ENCODE data around the gene CDHR4. TPM values are rescaled to one million over a fixed set of nuclear protein-coding genes. Genes with fewer than 3 reads are reported as not detected.
"Not testable (repeated sequence)": the region's sequence is repeated elsewhere in the genome, so short reads cannot be mapped to it uniquely, and the experiment has no call there.

The CDHR4 gene
- total RNA-seq, 2 donors from 2014 or later = not detected

GRCh38 chr3:49787182-49787464 lies 12.6 kb downstream of the CDHR4 start:
- Histone ChIP-seq H3K9ac (ENCODE audit: extremely low read depth, low read length, poor library complexity, severe bottlenecking) (peak overlapping the region; percentile 69), H3K36me3 (ENCODE audit: control insufficient read depth, insufficient read depth, low read length) (peaks cover 15% of the 10 kb centered on the region), H3K27me3 (ENCODE audit: control insufficient read depth, insufficient read depth, low read length, poor library complexity, severe bottlenecking) (no peaks in the 10 kb centered on the region), H3K27ac (ENCODE audit: low read depth, low read length) (peak overlapping the region; percentile 70), H3K9me3 (ENCODE audit: control insufficient read depth, low read length) (no peaks in the 10 kb centered on the region), H3K4me1 (ENCODE audit: control insufficient read depth, insufficient read depth, low read length) (no peaks in the 10 kb centered on the region), H3K4me3 (ENCODE audit: low read length) (peak overlapping the region; percentile 91)
- Mint-ChIP-seq H3K27me3 (ENCODE audit: insufficient read depth) (peaks cover 5% of the 10 kb centered on the region), H3K4me1 (peaks cover 4% of the 10 kb centered on the region), H3K9me3 (no peaks in the 10 kb centered on the region), H3K4me3 (peak overlapping the region; percentile 81), H3K36me3 (ENCODE audit: low read depth) (peaks cover 14% of the 10 kb centered on the region), H3K27ac (peak overlapping the region; percentile 94)
- DNase-seq = no peak
- 93 to 100% methylated on average over 2 to 3 of the region's 3 CpGs for whole genome bisulfite sequencing, 2 experiments (ENCODE audit: insufficient coverage in 1 of 2, insufficient read length in 1 of 2)
- TF ChIP-seq, protein P1, sequence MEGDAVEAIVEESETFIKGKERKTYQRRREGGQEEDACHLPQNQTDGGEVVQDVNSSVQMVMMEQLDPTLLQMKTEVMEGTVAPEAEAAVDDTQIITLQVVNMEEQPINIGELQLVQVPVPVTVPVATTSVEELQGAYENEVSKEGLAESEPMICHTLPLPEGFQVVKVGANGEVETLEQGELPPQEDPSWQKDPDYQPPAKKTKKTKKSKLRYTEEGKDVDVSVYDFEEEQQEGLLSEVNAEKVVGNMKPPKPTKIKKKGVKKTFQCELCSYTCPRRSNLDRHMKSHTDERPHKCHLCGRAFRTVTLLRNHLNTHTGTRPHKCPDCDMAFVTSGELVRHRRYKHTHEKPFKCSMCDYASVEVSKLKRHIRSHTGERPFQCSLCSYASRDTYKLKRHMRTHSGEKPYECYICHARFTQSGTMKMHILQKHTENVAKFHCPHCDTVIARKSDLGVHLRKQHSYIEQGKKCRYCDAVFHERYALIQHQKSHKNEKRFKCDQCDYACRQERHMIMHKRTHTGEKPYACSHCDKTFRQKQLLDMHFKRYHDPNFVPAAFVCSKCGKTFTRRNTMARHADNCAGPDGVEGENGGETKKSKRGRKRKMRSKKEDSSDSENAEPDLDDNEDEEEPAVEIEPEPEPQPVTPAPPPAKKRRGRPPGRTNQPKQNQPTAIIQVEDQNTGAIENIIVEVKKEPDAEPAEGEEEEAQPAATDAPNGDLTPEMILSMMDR (conservative IDR thresholded peaks at IDR 0.05) = no peak

GRCh38 chr3:49786357-49787181 lies 13.1 kb downstream of the CDHR4 start, which contains the start of gene IP6K1:
Gene IP6K1, minus strand, starts transcription at chr3:49786542. Its CDS starts 38,502 bp downstream, at chr3:49748040.
- Mint-ChIP-seq H3K36me3 (ENCODE audit: low read depth) (peaks cover 15% of the 10 kb centered on the region), H3K4me3 (peak within 1 kb of the TSS; percentile 81), H3K9me3 (no peaks in the 10 kb centered on the region), H3K27me3 (ENCODE audit: insufficient read depth) (peaks cover 5% of the 10 kb centered on the region), H3K4me1 (peaks cover 4% of the 10 kb centered on the region), H3K27ac (peak within 1 kb of the TSS; percentile 94)
- peak within 1 kb of the TSS; percentile 82 for H3K27ac ChIP-seq (ENCODE audit: low read depth, low read length)
- peak within 1 kb of the TSS; percentile 91 for H3K4me3 ChIP-seq (ENCODE audit: low read length)
- TF ChIP-seq, protein P1 (conservative IDR thresholded peaks at IDR 0.05) = no peak
- WGBS, 2 experiments (ENCODE audit: insufficient coverage in 1 of 2, insufficient read length in 1 of 2) = 7 to 9% methylated on average over 43 to 55 of the region's 55 CpGs
- H3K27me3 ChIP-seq (ENCODE audit: control insufficient read depth, insufficient read depth, low read length, poor library complexity, severe bottlenecking) = no peaks in the 10 kb centered on the region
- peak; percentile 100 for DNase-seq
- H3K9me3 ChIP-seq (ENCODE audit: control insufficient read depth, low read length) = no peaks in the 10 kb centered on the region
- no peaks in the 10 kb centered on the region for H3K4me1 ChIP-seq (ENCODE audit: control insufficient read depth, insufficient read depth, low read length)
- H3K36me3 ChIP-seq (ENCODE audit: control insufficient read depth, insufficient read depth, low read length) = peaks cover 17% of the 10 kb centered on the region
- H3K9ac ChIP-seq (ENCODE audit: extremely low read depth, low read length, poor library complexity, severe bottlenecking) = peak within 1 kb of the TSS; percentile 74

- Mint-ChIP-seq H3K9me3 (no peaks in the 10 kb centered on the region), H3K27ac (peak overlapping the region; percentile 87), H3K4me3 (peak overlapping the region; percentile 81), H3K4me1 (peaks cover 7% of the 10 kb centered on the region), H3K36me3 (ENCODE audit: low read depth) (peaks cover 19% of the 10 kb centered on the region), H3K27me3 (ENCODE audit: insufficient read depth) (peaks cover 5% of the 10 kb centered on the region)
- Histone ChIP-seq H3K9me3 (ENCODE audit: control insufficient read depth, low read length) (no peaks in the 10 kb centered on the region), H3K27ac (ENCODE audit: low read depth, low read length) (peak overlapping the region; percentile 82), H3K36me3 (ENCODE audit: control insufficient read depth, insufficient read depth, low read length) (peaks cover 24% of the 10 kb centered on the region), H3K4me3 (ENCODE audit: low read length) (peak overlapping the region; percentile 91), H3K4me1 (ENCODE audit: control insufficient read depth, insufficient read depth, low read length) (no peaks in the 10 kb centered on the region), H3K9ac (ENCODE audit: extremely low read depth, low read length, poor library complexity, severe bottlenecking) (peak overlapping the region; percentile 74), H3K27me3 (ENCODE audit: control insufficient read depth, insufficient read depth, low read length, poor library complexity, severe bottlenecking) (no peaks in the 10 kb centered on the region)
- 6 to 7% methylated on average over 23 to 50 of the region's 50 CpGs for WGBS, 2 experiments (ENCODE audit: insufficient coverage in 1 of 2, insufficient read length in 1 of 2)
- no peak for DNase-seq
- TF ChIP-seq, protein P1 (conservative IDR thresholded peaks at IDR 0.05) = no peak
These were observed 13.9 kb downstream of the CDHR4 start for GRCh38 chr3:49785565-49786356.

- H3K36me3 Mint-ChIP-seq (ENCODE audit: low read depth) = peaks cover 38% of the 10 kb centered on the region
- H3K9me3 ChIP-seq (ENCODE audit: control insufficient read depth, low read length); H3K27ac ChIP-seq (ENCODE audit: low read depth, low read length); H3K4me3 Mint-ChIP-seq; H3K9me3 Mint-ChIP-seq; H3K27ac Mint-ChIP-seq; H3K4me1 Mint-ChIP-seq; DNase-seq; H3K9ac ChIP-seq (ENCODE audit: extremely low read depth, low read length, poor library complexity, severe bottlenecking); H3K27me3 ChIP-seq (ENCODE audit: control insufficient read depth, insufficient read depth, low read length, poor library complexity, severe bottlenecking); H3K4me3 ChIP-seq (ENCODE audit: low read length); H3K4me1 ChIP-seq (ENCODE audit: control insufficient read depth, insufficient read depth, low read length); H3K27me3 Mint-ChIP-seq (ENCODE audit: insufficient read depth): not testable (repeated sequence)
- WGBS, 2 experiments (ENCODE audit: insufficient coverage in 1 of 2, insufficient read length in 1 of 2) = 94 to 97% methylated on average over 9 of the region's 9 CpGs
- peaks cover 41% of the 10 kb centered on the region for H3K36me3 ChIP-seq (ENCODE audit: control insufficient read depth, insufficient read depth, low read length)
These were observed 17.4 kb downstream of the CDHR4 start for GRCh38 chr3:49782277-49782676.

Data from endodermal cell (in vitro differentiated cells).